ENCODE measurements around the gene P2RY2. TPM values are rescaled to one million over a fixed set of nuclear protein-coding genes. Genes with fewer than 3 reads are reported as not detected.

Gene P2RY2
- total and polyA plus RNA-seq, 2 of the 8 experiments (the other 6 are each of a cell fraction or from before 2014, with no cell fraction given): 1.0 to 1.5 TPM

- no peak for TF ChIP-seq EZH2 (IDR thresholded peaks at IDR 0.05; ENCODE audit: low read depth, low read length, severe bottlenecking)
- TF ChIP-seq ZNF274 (IDR thresholded peaks at IDR 0.05; ENCODE audit: borderline replicate concordance, extremely low read depth, low read length): no peak
- TF ChIP-seq SIX5 (IDR thresholded peaks at IDR 0.05; ENCODE audit: low read depth, low read length): no peak
These were observed 18.2 kb downstream of the P2RY2 start (continued) for GRCh38 chr11:73236205-73236765.
